GM19438 (cell line): ENCODE data around the gene DIPK2B.

Experiments used
- ATAC-seq: cut with Tn5 transposase; IDR thresholded peaks from one replicate; pipeline ENCODE4 v1.9.1; 2021; ENCODE audit warnings: low read depth; ENCODE audit not compliant: unreplicated experiment

Gene DIPK2B, protein sequence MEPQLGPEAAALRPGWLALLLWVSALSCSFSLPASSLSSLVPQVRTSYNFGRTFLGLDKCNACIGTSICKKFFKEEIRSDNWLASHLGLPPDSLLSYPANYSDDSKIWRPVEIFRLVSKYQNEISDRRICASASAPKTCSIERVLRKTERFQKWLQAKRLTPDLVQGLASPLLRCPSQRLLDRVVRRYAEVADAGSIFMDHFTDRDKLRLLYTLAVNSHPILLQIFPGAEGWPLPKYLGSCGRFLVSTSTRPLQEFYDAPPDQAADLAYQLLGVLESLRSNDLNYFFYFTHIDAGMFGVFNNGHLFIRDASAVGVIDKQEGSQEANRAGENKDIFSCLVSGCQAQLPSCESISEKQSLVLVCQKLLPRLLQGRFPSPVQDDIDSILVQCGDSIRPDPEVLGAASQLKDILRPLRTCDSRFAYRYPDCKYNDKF

GRCh38 chrX:45200741-45201234 lies at the start of gene DIPK2B:
Gene DIPK2B (minus strand): TSS chrX:45200876. CDS start chrX:45200826, 50 bp downstream.
- no peak for ATAC-seq

DNA sequence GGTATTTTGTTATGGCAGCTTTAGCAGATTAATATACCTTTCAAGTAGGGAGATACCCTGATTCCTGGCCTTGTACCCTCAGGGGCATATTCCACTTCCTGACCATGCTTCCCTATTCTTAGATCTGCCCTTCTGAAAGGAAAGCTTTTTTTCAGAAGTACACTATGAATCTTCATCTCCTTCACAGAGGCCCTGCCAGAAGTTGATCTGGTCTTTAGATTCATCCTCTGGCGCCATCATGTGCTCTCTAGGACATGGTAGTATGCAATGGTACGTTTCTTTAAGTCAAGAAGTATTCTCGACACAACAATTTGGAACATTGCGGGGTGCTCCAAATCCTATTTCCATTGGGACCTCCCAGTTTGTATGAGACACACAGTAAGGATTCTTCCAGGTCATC lies 39.6 kb upstream of the DIPK2B start:
- no peak for ATAC-seq

DNA sequence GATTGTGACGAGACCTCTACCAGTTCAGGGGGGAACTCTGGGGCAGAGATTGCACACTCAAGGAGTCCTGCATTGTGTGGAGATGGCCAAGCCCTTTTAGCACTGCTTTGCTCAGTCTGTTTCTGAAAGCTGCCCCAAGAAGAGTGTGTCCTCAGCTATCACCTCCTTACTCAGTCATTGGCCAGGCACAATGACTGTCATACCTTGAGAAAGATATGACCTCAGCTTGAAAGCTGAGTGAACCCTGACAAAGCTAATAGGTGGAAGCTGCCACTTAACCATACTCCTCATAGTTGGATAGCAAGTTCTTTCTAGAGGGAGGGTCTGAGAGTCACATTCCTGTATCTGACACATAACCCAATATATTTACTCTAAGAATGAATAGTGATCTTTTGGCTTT lies 37.8 kb upstream of the DIPK2B start:
- no peak for ATAC-seq

GRCh38 chrX:45233531-45233930 lies 32.9 kb upstream of the DIPK2B start:
- no peak for ATAC-seq

DNA sequence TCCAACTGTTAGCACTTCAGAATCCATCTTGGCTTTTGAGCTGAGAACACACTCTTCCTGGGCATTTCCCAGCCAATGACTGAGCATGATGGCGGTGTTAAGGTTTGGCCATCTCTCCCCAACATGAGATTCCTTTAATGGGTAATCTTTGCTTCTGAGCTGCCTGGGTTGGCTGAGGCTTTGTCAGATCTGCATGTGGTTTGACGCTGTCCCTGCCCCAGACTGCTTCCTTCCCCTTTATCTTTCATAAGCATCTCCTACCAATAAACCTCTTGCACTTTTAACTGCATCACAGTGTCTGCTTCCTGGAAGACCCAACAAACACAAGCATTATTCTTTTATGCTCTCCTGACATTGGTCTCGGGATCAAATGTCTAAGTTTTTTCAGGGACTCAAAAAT lies 31.5 kb upstream of the DIPK2B start:
- no peak for ATAC-seq

GRCh38 chrX:45230410-45230809 lies 29.7 kb upstream of the DIPK2B start:
- no peak for ATAC-seq

GRCh38 chrX:45229348-45229747 lies 28.7 kb upstream of the DIPK2B start:
- ATAC-seq: no peak

- no peak for ATAC-seq
Measured at GRCh38 chrX:45228126-45228525, 27.4 kb upstream of the DIPK2B start.

DNA sequence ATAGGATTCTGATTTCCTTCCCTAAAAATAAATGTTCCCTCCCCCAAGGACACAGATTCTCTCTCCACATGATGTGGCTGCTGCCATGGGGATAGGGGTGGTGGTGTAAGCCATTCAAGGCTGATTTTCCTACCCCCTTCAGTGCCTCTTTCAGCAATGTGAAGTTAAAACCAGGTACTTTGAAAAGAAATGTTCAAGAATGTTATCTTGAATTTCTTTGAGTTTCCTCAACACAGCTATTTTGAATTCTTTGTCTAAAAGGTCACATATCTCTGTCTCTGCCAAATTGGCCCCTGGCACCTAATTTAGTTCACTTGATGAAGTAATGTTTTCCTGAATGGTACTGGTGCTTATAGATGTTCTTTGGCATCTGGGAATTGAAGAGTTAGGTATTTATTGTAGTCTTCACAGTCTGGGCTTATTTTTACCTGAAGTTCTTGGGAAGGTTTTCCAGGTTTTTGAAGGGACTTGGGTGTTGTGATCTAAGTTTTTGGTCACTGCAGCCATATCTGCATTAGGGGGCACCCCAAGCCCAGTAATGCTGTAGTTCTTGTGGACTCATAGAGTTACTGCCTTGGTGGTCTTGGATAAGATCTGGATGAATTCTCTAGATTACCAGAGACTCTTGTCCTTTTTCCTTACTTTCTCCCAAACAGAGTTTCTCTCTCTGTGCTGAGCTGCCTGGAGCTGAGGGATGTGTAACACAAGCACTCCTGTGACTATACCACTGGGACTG lies 7.6 kb upstream of the DIPK2B start:
- ATAC-seq: no peak

DNA sequence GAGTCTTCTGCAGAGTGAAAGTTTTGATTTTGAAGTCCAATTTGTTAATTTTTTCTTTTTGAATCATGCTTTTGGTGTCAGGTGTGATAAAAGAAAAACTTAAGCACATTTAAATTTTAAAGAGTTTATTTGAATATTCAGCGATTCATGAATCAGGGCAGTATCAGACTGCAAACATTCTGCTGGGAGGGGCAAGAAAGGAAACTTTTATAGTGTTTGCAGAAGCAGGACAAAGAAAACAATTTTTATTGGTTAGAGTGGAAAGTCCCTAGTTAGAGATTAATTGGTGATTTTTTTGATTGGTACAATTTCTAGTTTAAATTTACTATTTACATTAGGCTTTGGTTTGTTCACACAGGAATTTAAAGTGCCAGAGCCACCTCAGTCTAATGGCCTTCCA lies 1.5 kb upstream of the DIPK2B start:
- no peak for ATAC-seq

DNA sequence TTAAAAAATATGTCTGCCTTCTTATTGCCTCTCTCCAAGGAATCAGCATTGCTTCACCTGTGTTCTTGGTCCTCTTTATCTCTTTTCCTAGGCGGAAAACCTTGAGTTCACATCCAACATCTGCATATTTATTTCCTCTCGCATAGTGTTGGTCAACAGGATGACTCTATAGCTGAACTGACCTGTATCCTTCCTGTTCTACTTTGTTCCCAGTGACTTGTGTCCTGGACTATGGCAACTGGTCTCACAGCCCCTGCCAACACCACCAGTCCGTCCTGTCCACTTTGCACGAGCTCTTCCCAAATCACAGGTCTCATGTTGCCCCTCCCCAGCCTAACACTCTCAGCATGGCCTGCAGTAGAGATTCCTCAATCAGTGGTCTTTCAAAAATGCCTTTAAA lies 2.0 kb downstream of the DIPK2B start:
- ATAC-seq: no peak

DNA sequence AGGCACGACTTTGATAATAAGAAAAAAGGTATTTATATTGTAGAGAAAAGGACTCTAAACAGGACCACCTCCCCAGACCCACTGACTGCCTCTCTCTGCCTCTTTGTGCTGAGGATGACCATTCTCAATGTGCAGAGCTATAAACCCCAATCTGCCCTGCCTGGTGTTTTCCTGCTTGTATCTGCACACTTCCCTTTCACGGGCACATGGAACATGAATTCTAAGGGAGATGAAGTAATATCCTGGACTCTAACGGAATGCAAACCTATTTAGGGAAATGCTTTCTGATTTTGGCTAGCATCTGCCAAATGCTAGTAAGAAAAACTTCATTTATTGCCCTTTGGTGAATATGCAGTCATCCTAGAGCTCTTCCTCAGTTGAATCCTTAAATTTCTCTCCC lies 2.4 kb downstream of the DIPK2B start:
- no peak for ATAC-seq

DNA sequence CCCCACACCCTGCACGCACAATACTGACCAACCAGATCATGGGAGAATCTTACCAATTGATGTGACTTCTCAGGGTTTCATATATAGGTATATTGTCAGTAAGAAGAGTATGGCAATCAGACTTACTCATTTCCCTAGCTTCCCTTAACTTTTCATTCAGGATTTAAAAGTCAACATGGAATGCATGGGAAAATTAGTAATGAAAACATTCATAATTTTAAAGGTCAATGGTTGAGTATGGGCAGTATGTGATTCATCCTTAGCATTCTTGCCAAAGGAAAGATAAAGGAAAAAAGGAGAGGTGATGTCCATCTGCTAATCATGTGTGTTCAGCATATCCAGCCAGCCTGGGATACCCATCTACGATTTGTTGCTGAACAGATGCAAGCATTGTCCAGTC lies 4.0 kb downstream of the DIPK2B start:
- ATAC-seq: no peak

DNA sequence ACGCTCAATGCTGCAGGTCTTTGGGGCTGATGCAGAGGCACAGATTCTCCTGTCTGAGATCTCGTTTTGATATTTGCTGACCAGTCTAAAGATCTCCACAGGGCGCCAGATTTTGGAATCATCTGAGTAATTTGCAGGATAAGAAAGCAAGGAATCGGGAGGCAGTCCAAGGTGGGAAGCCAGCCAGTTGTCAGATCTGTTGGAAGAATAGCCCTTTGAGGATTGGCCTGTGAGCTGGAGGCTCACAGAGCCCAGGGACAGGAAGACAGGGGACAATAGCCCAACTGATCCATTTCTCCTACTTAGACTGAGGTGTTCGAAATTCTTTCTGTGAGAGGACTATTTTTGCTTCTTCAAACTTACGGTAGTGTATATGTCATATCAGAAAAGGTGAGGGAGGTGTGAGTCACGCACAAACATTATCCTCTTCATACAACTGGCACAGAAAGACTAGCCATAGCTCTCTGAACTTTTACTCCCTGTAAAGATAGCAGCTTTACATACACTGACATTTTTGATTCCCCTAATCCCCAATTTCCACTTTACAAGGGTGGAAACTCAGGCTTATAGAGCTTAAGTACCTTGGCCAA lies 8.8 kb downstream of the DIPK2B start:
- no peak for ATAC-seq

DNA sequence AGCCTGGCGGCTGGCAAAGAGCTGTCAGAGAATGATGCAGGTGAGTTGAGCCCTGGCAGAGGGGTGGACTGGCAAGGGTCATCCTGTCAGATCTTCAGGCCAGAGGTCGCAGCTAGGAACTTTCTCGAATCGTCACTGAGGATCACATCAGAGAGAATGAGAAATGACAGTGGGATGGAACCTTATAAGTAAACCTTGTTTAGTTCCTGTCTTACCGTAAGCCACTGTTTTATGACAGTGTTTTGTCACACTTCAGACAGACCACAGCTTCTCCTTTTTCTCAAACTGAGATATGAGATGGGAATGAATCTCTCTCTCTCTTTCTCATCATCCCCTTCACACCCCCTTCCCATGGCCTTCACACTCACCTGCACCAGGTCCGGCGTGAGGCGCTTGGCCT lies 9.3 kb downstream of the DIPK2B start:
- no peak for ATAC-seq

DNA sequence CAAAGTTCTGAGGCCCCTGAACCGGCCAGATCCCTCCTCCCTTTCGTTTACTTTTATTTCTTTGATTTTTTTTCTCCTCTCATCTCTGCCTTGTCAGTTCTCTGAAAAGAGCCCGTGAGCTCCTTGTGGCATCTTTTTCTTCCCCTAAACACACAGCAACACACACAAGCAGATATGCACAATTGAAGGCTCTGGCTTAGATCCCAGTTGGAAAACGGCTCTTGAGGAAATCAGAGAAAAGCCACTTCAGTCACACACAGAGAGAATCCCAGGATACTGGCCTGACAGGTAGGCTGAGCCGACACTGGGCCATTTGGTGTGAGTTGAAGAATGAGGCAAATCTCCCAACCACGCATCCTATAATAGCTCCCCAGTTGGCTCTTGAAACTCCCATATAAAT lies 12.9 kb downstream of the DIPK2B start:
- no peak for ATAC-seq

DNA sequence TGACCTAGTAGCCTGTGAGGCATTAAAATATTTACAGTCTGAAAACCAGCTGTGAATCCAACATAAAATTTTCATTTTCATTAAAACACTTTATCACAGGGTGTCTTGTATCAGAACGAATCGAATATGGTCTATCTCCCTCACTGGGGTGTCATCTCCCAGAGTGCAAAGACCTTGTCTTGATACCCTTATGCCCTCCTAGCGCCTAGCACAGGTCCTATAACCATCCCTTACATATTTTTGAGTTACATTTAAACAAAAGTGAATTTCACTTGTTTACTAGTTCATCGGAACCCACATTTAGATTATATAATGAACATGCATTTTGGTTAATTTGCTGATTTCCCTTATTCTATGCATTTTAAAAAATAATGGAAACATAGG lies 14.0 kb downstream of the DIPK2B start:
- ATAC-seq: no peak

DNA sequence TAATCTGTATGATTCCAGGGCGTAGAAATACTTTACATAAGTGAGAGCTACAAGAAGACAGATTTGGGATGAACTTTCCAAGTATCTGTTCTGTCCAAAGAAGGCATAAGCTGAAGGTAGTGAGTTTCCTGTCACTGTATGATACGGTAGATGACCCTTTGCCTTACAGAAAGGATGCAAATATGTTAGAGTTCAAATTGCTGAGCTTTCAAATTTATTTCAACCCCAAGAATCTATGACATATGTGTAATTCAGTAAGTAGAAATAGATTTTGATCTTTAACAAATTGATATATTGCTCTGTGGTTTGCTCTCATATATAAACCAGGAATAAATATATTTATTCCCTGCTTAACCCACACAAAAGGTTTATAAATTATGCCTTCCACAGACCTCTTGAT lies 16.5 kb downstream of the DIPK2B start:
- ATAC-seq: no peak

GRCh38 chrX:45172890-45173289 lies 27.8 kb downstream of the DIPK2B start:
- no peak for ATAC-seq

GRCh38 chrX:45166781-45167180 lies 33.9 kb downstream of the DIPK2B start:
- ATAC-seq: no peak

GRCh38 chrX:45165726-45166125 lies 35.0 kb downstream of the DIPK2B start:
- ATAC-seq: no peak
